Upper lobe of left lung (tissue), 4 donors: ENCODE data around the gene TBP.
"Not testable (repeated sequence)": the region's sequence is repeated elsewhere in the genome, so short reads cannot be mapped to it uniquely, and the experiment has no call there.

Experiments
- EP300 ChIP-seq, 4 donors: sonication (generic); formaldehyde crosslinking; IDR thresholded peaks; one replicate each; pipeline ENCODE4 v1.5.1; 2017; ENCODE audit warnings: antibody characterized with exemption in 4 of 4, control low read depth in 2 of 4
- POLR2A ChIP-seq, 4 donors: fragments of 450-650 bp; IDR thresholded peaks; one replicate each; pipeline ENCODE4 v1.5.1; 2016 to 2017; ENCODE audit warnings: antibody characterized with exemption in 4 of 4, mild to moderate bottlenecking in 2 of 4
- POLR2AphosphoS5 ChIP-seq, 2 donors: sonication (generic); formaldehyde crosslinking; IDR thresholded peaks; one replicate each; pipeline ENCODE4 v1.5.1; 2017; ENCODE audit warnings: antibody characterized with exemption in 2 of 2
- TF ChIP-seq, protein P1 (sequence below), 6 experiments: fragments of 450-650 bp in 4 of 6; fragments of 200-600 bp in 2 of 6; sonication (generic) in 2 of 6; IDR thresholded peaks; one replicate each; pipeline ENCODE4 v1.5.1; 2016 to 2019; ENCODE audit warnings: antibody characterized with exemption in 6 of 6

DNA sequence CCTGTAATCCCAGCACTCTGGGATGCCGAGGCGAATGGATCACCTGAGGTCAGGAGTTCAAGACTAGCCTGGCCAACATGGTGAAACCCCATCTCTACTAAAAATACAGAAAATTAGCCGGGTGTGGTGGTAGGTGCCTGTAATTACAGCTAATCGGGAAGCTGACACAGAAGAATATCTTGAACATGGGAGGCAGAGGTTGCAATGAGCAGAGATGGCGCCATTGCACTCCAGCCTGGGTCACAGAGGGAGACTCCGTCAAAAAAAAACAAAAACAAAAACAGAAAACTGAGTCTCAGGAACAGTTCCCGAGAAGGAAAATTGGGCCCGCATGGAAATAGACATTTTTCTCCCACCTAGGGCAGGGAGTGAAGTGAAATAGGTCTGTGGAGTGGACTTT, 55.1 kb downstream of the TBP start:
- TF ChIP-seq, protein P1, sequence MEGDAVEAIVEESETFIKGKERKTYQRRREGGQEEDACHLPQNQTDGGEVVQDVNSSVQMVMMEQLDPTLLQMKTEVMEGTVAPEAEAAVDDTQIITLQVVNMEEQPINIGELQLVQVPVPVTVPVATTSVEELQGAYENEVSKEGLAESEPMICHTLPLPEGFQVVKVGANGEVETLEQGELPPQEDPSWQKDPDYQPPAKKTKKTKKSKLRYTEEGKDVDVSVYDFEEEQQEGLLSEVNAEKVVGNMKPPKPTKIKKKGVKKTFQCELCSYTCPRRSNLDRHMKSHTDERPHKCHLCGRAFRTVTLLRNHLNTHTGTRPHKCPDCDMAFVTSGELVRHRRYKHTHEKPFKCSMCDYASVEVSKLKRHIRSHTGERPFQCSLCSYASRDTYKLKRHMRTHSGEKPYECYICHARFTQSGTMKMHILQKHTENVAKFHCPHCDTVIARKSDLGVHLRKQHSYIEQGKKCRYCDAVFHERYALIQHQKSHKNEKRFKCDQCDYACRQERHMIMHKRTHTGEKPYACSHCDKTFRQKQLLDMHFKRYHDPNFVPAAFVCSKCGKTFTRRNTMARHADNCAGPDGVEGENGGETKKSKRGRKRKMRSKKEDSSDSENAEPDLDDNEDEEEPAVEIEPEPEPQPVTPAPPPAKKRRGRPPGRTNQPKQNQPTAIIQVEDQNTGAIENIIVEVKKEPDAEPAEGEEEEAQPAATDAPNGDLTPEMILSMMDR (IDR thresholded peaks at IDR 0.05): not testable (repeated sequence)
- not testable (repeated sequence) for TF ChIP-seq EP300, POLR2A, POLR2AphosphoS5 (IDR thresholded peaks at IDR 0.05)
